ENCODE results near the gene OLIG2.

The OLIG2 gene
- total RNA-seq: 0 reads per million in 2 donors

GRCh38 chr21:33025489-33026442 is at the start of gene OLIG2:
TSS of gene OLIG2 (plus strand) at chr21:33025935. CDS start at chr21:33026863, 928 bp downstream.
- no peak for DNase-seq

- DNase-seq: no peak
Measured at GRCh38 chr21:32976791-32977190, 48.9 kb upstream of the OLIG2 start.

- no peak for DNase-seq
Measured at GRCh38 chr21:32977216-32977615, 48.5 kb upstream of the OLIG2 start.

- no peak for DNase-seq
Measured at GRCh38 chr21:32978331-32979270, 47.1 kb upstream of the OLIG2 start.

- DNase-seq: no peak
Measured at GRCh38 chr21:32979598-32980268, 46.0 kb upstream of the OLIG2 start.

- DNase-seq: no peak
Measured at GRCh38 chr21:32981096-32981495, 44.6 kb upstream of the OLIG2 start.

GRCh38 chr21:32990666-32991065 is 35.1 kb upstream of the OLIG2 start:
- no peak for DNase-seq

GRCh38 chr21:32991361-32991760 is 34.4 kb upstream of the OLIG2 start:
- DNase-seq: no peak

GRCh38 chr21:32993894-32994293 is 31.8 kb upstream of the OLIG2 start:
- no peak for DNase-seq

- DNase-seq: no peak
Measured at GRCh38 chr21:32994305-32994704, 31.4 kb upstream of the OLIG2 start.

- no peak for DNase-seq
Measured at GRCh38 chr21:33007747-33008146, 18.0 kb upstream of the OLIG2 start.

- DNase-seq: no peak
Measured at GRCh38 chr21:33008333-33009051, 17.2 kb upstream of the OLIG2 start.

- no peak for DNase-seq
Measured at GRCh38 chr21:33010931-33011330, 14.8 kb upstream of the OLIG2 start.

GRCh38 chr21:33011462-33011861 is 14.3 kb upstream of the OLIG2 start:
- no peak for DNase-seq

- DNase-seq: no peak
Measured at GRCh38 chr21:33013626-33014025, 12.1 kb upstream of the OLIG2 start.

GRCh38 chr21:33014331-33014730 is 11.4 kb upstream of the OLIG2 start:
- DNase-seq: no peak

- DNase-seq: no peak
Measured at GRCh38 chr21:33015096-33015495, 10.6 kb upstream of the OLIG2 start.

GRCh38 chr21:33015756-33016155 is 10.0 kb upstream of the OLIG2 start:
- DNase-seq: no peak

- DNase-seq: no peak
Measured at GRCh38 chr21:33018707-33019465, 6.8 kb upstream of the OLIG2 start.

- DNase-seq: no peak
Measured at GRCh38 chr21:33019516-33019884, 6.2 kb upstream of the OLIG2 start.

GRCh38 chr21:33019885-33020557 is 5.7 kb upstream of the OLIG2 start:
- no peak for DNase-seq

Data from T-helper 9 cell (primary cell).